B cell (primary cell): Measurements from ENCODE around the gene LSM4. TPM values are rescaled to one million over a fixed set of nuclear protein-coding genes. Genes with fewer than 3 reads are reported as not detected.

ENCODE experiments used
- ATAC-seq: fragments of 200-7000 bp; cut with Tn5 transposase; one replicate; pipeline ENCODE4 v1.10.0; 2021; ENCODE audit warnings: low read depth, mild to moderate bottlenecking, moderate number of reproducible peaks, moderate library complexity
- CTCF ChIA-PET: fragments of 350-600 bp; sonication (Branson Sonifier 250); formaldehyde crosslinking; loops from one replicate; lab custom pipeline; 2021; ENCODE audit warnings: antibody characterized with exemption, inconsistent platforms; lab: Charles Lee
- POLR2A ChIA-PET: fragments of 350-600 bp; sonication (Branson Sonifier 250); formaldehyde crosslinking; loops from one replicate; lab custom pipeline; 2021; ENCODE audit warnings: antibody characterized with exemption; lab: Charles Lee
- DNase-seq: peaks from one replicate; pipeline ENCODE4 v3.0.0; 2013
- H2AFZ ChIP-seq: 2 replicates; pipeline ENCODE4 v1.6.1; 2012; ENCODE audit warnings: mild to moderate bottlenecking, low read depth, low read length; ENCODE audit not compliant: insufficient read depth, poor library complexity, severe bottlenecking
- H3K27ac ChIP-seq, 2 donors: 1 replicate in 1 of 2; 2 replicates in 1 of 2; pipeline ENCODE4 v1.5.1; 2012 to 2013; ENCODE audit warnings: low read length in 2 of 2, mild to moderate bottlenecking in 2 of 2, moderate library complexity in 1 of 2
- H3K27me3 ChIP-seq, 4 experiments: fragments of 200-600 bp in 1 of 4; sonication (generic) in 1 of 4; replicated peaks in 1 of 4; 1 replicate in 2 of 4; 2 replicates in 2 of 4; pipeline versions ENCODE4 v1.6.1 to v1.7.0; 2013 to 2016; ENCODE audit warnings: low read length in 3 of 4, mild to moderate bottlenecking in 2 of 4, mixed read lengths in 1 of 4, moderate library complexity in 1 of 4; ENCODE audit not compliant: insufficient read depth in 4 of 4, control insufficient read depth in 3 of 4; ENCODE audit errors: control extremely low read depth in 1 of 4
- H3K36me3 ChIP-seq, 2 experiments: replicated peaks in 1 of 2; 1 replicate in 1 of 2; 2 replicates in 1 of 2; pipeline versions ENCODE4 v1.6.1 to v1.7.1; 2013; ENCODE audit warnings: low read length in 1 of 2; ENCODE audit not compliant: insufficient read depth in 2 of 2, control insufficient read depth in 1 of 2; ENCODE audit errors: control extremely low read depth in 1 of 2, extremely low read depth in 1 of 2
- H3K4me1 ChIP-seq, 2 donors: fragments of 200-600 bp in 1 of 2; sonication (generic) in 1 of 2; 1 replicate in 1 of 2; 2 replicates in 1 of 2; pipeline versions ENCODE4 v1.5.1 to v1.6.1; 2013 to 2017; ENCODE audit warnings: low read length in 2 of 2; ENCODE audit not compliant: control insufficient read depth in 2 of 2, insufficient read depth in 2 of 2
- H3K4me2 ChIP-seq: replicated peaks from 2 replicates; pipeline ENCODE3; 2012; ENCODE audit warnings: mild to moderate bottlenecking, low read depth, low read length; ENCODE audit not compliant: poor library complexity, severe bottlenecking
- H3K4me3 ChIP-seq, 5 experiments: fragments of 200-600 bp in 1 of 5; sonication (generic) in 1 of 5; 1 replicate in 3 of 5; 2 replicates in 2 of 5; pipeline versions ENCODE4 v1.5.1 to v1.7.0; 2011 to 2016; ENCODE audit warnings: low read length in 4 of 5, mild to moderate bottlenecking in 4 of 5, low read depth in 2 of 5, control low read depth in 1 of 5, moderate library complexity in 1 of 5; ENCODE audit not compliant: insufficient read depth in 1 of 5; ENCODE audit errors: control extremely low read depth in 1 of 5, extremely low read depth in 1 of 5
- H3K79me2 ChIP-seq: fragments of 200-600 bp; sonication (generic); one replicate; pipeline ENCODE4 v1.6.0; 2016; ENCODE audit warnings: low read length; ENCODE audit not compliant: control insufficient read depth, insufficient read depth
- H3K9ac ChIP-seq: fragments of 200-600 bp; sonication (generic); 2 replicates; pipeline ENCODE4 v1.6.1; 2017; ENCODE audit warnings: mild to moderate bottlenecking, low read length, moderate library complexity
- H3K9me3 ChIP-seq, 3 donors: one replicate each; pipeline versions ENCODE4 v1.6.1 to v1.7.1; 2013; ENCODE audit warnings: low read length in 2 of 3; ENCODE audit not compliant: control insufficient read depth in 2 of 3, insufficient read depth in 1 of 3; ENCODE audit errors: control extremely low read depth in 1 of 3
- H4K20me1 ChIP-seq: 2 replicates; pipeline ENCODE4 v1.6.0; 2012; ENCODE audit warnings: mild to moderate bottlenecking, low read length; ENCODE audit not compliant: insufficient read depth, control insufficient read depth, poor library complexity, severe bottlenecking
- H3K27ac Mint-ChIP-seq: one replicate; pipeline ENCODE4 v1.8.0; 2021; ENCODE audit warnings: mixed read lengths
- H3K27me3 Mint-ChIP-seq: one replicate; pipeline ENCODE4 v1.8.0; 2021; ENCODE audit warnings: mixed read lengths
- H3K4me1 Mint-ChIP-seq: one replicate; pipeline ENCODE4 v1.8.0; 2021; ENCODE audit warnings: mixed read lengths
- H3K4me3 Mint-ChIP-seq: one replicate; pipeline ENCODE4 v1.8.0; 2021; ENCODE audit warnings: mixed read lengths
- H3K9me3 Mint-ChIP-seq: one replicate; pipeline ENCODE4 v1.8.0; 2022; ENCODE audit warnings: mixed read lengths; ENCODE audit not compliant: insufficient read depth
- EZH2 ChIP-seq: IDR thresholded peaks from 2 replicates; pipeline ENCODE4 v1.6.1; 2012; ENCODE audit warnings: borderline replicate concordance, low read depth, mild to moderate bottlenecking, moderate library complexity, low read length; ENCODE audit not compliant: insufficient read depth, poor library complexity, severe bottlenecking
- WGBS: methylation state at CpG from one replicate; pipeline ENCODE4 v1.1.5; 2013; ENCODE audit warnings: missing lambda C conversion rate; ENCODE audit not compliant: insufficient coverage; 5-methylcytosine and 5-hydroxymethylcytosine counted together
- intact Hi-C: fragments of 100-400 bp; cut with micrococcal nuclease; formaldehyde crosslinking; loops from one replicate; pipeline ENCODE4 v1.10.0; 2022
- polyA plus RNA-seq: library from polyadenylated mRNA; depleted of rRNA; stranded (reverse); fragments of >200 nt; gene quantifications from 2 replicates; pipeline ENCODE4 v1.2.3, GENCODE V29; 2012
- total RNA-seq, 2 donors: library from RNA; stranded (reverse); fragments of 120-200 nt in 1 of 2; gene quantifications; 1 replicate in 1 of 2; 2 replicates in 1 of 2; pipeline versions ENCODE4 v1.2.3 to v1.2.4, GENCODE V29; 2013 to 2022
- TF ChIP-seq, protein P1 (sequence below): fragments of 200-600 bp; IDR thresholded peaks from one replicate; pipeline ENCODE4 v1.8.0; 2022; ENCODE audit warnings: antibody characterized with exemption, mild to moderate bottlenecking

LSM4 gene
- total and polyA plus RNA-seq, 2 donors (not counting 1 experiment from before 2014, with no cell fraction given), result 66.3 to 86.1 TPM

DNA sequence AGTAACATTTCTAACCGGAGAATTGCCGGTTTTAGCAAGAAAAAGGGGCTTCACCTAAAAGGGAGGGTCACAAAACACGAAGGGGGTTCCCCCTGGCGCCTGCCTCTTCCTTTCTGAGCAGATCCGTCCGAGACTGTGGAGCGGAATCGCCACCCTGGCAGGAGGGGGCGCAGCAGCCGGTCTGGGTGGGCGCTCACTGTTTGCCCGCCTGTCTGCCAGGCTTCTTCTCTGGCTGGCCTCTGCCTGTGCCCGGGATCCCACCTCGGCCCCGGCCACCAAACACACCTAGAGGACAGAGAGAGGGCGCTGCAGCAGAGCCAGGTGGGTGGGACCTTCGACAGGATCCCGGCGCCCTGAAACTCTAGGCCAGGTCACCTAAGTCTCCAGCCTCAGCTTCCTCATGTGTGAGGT is 15.6 kb downstream of the LSM4 start:
- peak; percentile 70 for DNase-seq
- intact Hi-C loops, result loop anchor here (1.0 kb wide), 1 partner anchor 21 kb away; no protein-coding TSS in a partner anchor
- Mint-ChIP-seq H3K4me1 (peaks cover 47% of the 10 kb centered on the region), H3K4me3 (peak overlapping the region; percentile 95), H3K9me3 (no peaks in the 10 kb centered on the region), H3K27ac (peak overlapping the region; percentile 100), H3K27me3 (no peaks in the 10 kb centered on the region)
- POLR2A ChIA-PET, result interaction anchor here (0.6 to 4.7 kb wide), 8 partner anchors 10 to 445 kb away, joined by 3 to 63 read pairs (median 6); partner anchors contain the start of genes JUND and LSM4
- Histone ChIP-seq H3K4me2 (peak overlapping the region; percentile 96), H3K9me3 (no peaks in the 10 kb centered on the region), H3K36me3 (peaks cover 0 to 29% of the 10 kb centered on the region in 2 experiments), H3K9ac (peak overlapping the region; percentile 44), H2AFZ (no peak overlapping the region), H3K4me3 (peak overlapping the region in 3 of 5 experiments; percentile 17 to 45 (median 30)), H3K27me3 (no peaks in the 10 kb centered on the region), H3K4me1 (peaks cover 44 to 65% of the 10 kb centered on the region in 2 donors), H3K79me2 (peaks cover 6% of the 10 kb centered on the region), H3K27ac (peak overlapping the region; percentile 98 to 99), H4K20me1 (no peaks in the 10 kb centered on the region)
- WGBS, result 77% methylated on average over 15 of the region's 19 CpGs
- CTCF ChIA-PET, result interaction anchor here (0.7 to 3.4 kb wide), 7 partner anchors 10 to 27 kb away, joined by 3 to 51 read pairs (median 8); partner anchors contain the start of genes JUND and LSM4
- TF ChIP-seq, protein P1, sequence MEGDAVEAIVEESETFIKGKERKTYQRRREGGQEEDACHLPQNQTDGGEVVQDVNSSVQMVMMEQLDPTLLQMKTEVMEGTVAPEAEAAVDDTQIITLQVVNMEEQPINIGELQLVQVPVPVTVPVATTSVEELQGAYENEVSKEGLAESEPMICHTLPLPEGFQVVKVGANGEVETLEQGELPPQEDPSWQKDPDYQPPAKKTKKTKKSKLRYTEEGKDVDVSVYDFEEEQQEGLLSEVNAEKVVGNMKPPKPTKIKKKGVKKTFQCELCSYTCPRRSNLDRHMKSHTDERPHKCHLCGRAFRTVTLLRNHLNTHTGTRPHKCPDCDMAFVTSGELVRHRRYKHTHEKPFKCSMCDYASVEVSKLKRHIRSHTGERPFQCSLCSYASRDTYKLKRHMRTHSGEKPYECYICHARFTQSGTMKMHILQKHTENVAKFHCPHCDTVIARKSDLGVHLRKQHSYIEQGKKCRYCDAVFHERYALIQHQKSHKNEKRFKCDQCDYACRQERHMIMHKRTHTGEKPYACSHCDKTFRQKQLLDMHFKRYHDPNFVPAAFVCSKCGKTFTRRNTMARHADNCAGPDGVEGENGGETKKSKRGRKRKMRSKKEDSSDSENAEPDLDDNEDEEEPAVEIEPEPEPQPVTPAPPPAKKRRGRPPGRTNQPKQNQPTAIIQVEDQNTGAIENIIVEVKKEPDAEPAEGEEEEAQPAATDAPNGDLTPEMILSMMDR, result peak; percentile 18
- no peak for TF ChIP-seq EZH2
- ATAC-seq, result no peak

DNA sequence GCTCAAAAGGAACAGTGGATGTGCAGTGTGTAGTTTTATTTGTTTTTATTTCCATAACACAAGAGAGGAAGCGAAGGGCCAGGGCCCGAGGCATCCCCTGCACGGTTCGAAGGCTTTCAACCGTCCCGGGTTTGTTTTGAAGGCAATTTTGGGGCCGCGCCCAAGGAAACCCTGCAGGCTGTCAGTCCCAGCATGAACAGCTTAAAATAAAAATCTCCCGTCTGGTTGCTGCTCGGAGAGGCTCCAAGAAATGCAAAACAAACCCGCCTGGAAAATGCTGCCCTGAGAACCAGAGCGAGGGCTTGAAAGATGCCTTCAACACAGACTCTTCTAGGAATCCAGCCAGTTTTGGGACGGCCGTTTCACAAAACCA is 16.0 kb downstream of the LSM4 start:
- H3K9me3 ChIP-seq, result no peaks in the 10 kb centered on the region
- H3K9ac ChIP-seq, result peak overlapping the region; percentile 44
- H3K4me1 ChIP-seq, result peaks cover 44 to 68% of the 10 kb centered on the region in 2 donors
- H4K20me1 ChIP-seq, result no peaks in the 10 kb centered on the region
- H3K4me3 ChIP-seq, result peak overlapping the region in 4 of 5 experiments; percentile 16 to 45 (median 24)
- no peaks in the 10 kb centered on the region for H3K9me3 Mint-ChIP-seq
- peak; percentile 9 for ATAC-seq
- DNase-seq, result peak; percentile 56
- ChIA-PET POLR2A (interaction anchor here (0.6 to 4.7 kb wide), 9 partner anchors 11 to 445 kb away, joined by 3 to 63 read pairs (median 5); partner anchors contain the start of genes JUND and LSM4), CTCF (interaction anchor here (0.7 to 3.4 kb wide), 7 partner anchors 10 to 27 kb away, joined by 3 to 51 read pairs (median 8); partner anchors contain the start of genes JUND and LSM4)
- no peak overlapping the region for H2AFZ ChIP-seq
- WGBS, result 50% methylated on average over 14 of the region's 14 CpGs
- peak overlapping the region; percentile 100 for H3K27ac Mint-ChIP-seq
- H3K27me3 ChIP-seq, result no peaks in the 10 kb centered on the region
- H3K27me3 Mint-ChIP-seq, result no peaks in the 10 kb centered on the region
- peak overlapping the region; percentile 96 for H3K4me2 ChIP-seq
- intact Hi-C loops, result loop anchor here (1.0 kb wide), 1 partner anchor 21 kb away; no protein-coding TSS in a partner anchor
- H3K4me1 Mint-ChIP-seq, result peaks cover 47% of the 10 kb centered on the region
- peaks cover 0 to 25% of the 10 kb centered on the region in 2 experiments for H3K36me3 ChIP-seq
- H3K4me3 Mint-ChIP-seq, result peak overlapping the region; percentile 95
- peak overlapping the region; percentile 98 to 99 for H3K27ac ChIP-seq
- peaks cover 4% of the 10 kb centered on the region for H3K79me2 ChIP-seq
- no peak for TF ChIP-seq EZH2
- TF ChIP-seq, protein P1, result no peak
